Hepatocyte (in vitro differentiated cells): ENCODE results near the gene PCDHB13. TPM values are rescaled to one million over a fixed set of nuclear protein-coding genes. Genes with fewer than 3 reads are reported as not detected.
A peak's percentile ranks its signal among the peaks of the same experiment; 100 is the strongest.
"Not testable (repeated sequence)": the region's sequence is repeated elsewhere in the genome, so short reads cannot be mapped to it uniquely, and the experiment has no call there.

ENCODE experiments used
- DNase-seq: peaks from one replicate; pipeline ENCODE4 v3.0.0-alpha.2; 2016; ENCODE audit warnings: low spot score
- H2AFZ ChIP-seq: fragments of 200-600 bp; sonication (generic); 2 replicates; pipeline ENCODE4 v1.6.0; 2016; ENCODE audit warnings: antibody characterized with exemption, mild to moderate bottlenecking
- H3K27ac ChIP-seq: fragments of 200-600 bp; sonication (generic); 2 replicates; pipeline ENCODE4 v1.5.1; 2016; ENCODE audit warnings: mild to moderate bottlenecking
- H3K27me3 ChIP-seq: fragments of 200-600 bp; sonication (generic); 2 replicates; pipeline ENCODE4 v1.6.1; 2016
- H3K36me3 ChIP-seq: fragments of 200-600 bp; sonication (generic); replicated peaks from 2 replicates; pipeline ENCODE4 v1.5.1; 2016; ENCODE audit warnings: low read depth; ENCODE audit not compliant: insufficient read depth
- H3K4me1 ChIP-seq: fragments of 200-600 bp; sonication (generic); 2 replicates; pipeline ENCODE4 v1.5.1; 2016; ENCODE audit warnings: mild to moderate bottlenecking, moderate library complexity; ENCODE audit not compliant: insufficient read depth
- H3K4me2 ChIP-seq: fragments of 200-600 bp; sonication (generic); 2 replicates; pipeline ENCODE4 v1.6.0; 2016
- H3K4me3 ChIP-seq: fragments of 200-600 bp; sonication (generic); 2 replicates; pipeline ENCODE4 v1.5.1; 2016; ENCODE audit warnings: mild to moderate bottlenecking
- H3K79me2 ChIP-seq: fragments of 200-600 bp; sonication (generic); 2 replicates; pipeline ENCODE4 v1.6.0; 2017; ENCODE audit warnings: mild to moderate bottlenecking
- H3K9me2 ChIP-seq: fragments of 200-600 bp; sonication (generic); replicated peaks from 2 replicates; pipeline ENCODE4 v1.6.0; 2017; ENCODE audit warnings: mild to moderate bottlenecking; ENCODE audit not compliant: insufficient read depth
- H3K9me3 ChIP-seq: fragments of 200-600 bp; sonication (generic); 2 replicates; pipeline ENCODE4 v1.5.1; 2016; ENCODE audit warnings: low read depth, mild to moderate bottlenecking
- H4K20me1 ChIP-seq: fragments of 200-600 bp; sonication (generic); 2 replicates; pipeline ENCODE4 v1.6.0; 2016; ENCODE audit warnings: mild to moderate bottlenecking; ENCODE audit not compliant: insufficient read depth, poor library complexity, severe bottlenecking
- CTCF ChIP-seq: fragments of 200-600 bp; sonication (generic); IDR thresholded peaks from 2 replicates; pipeline ENCODE4 v1.5.1; 2016; ENCODE audit warnings: antibody characterized with exemption, mild to moderate bottlenecking; ENCODE audit not compliant: poor library complexity
- EZH2 ChIP-seq: fragments of 200-600 bp; sonication (generic); IDR thresholded peaks from 2 replicates; pipeline ENCODE4 v1.6.1; 2016; ENCODE audit warnings: antibody characterized with exemption, mild to moderate bottlenecking, borderline replicate concordance
- EZH2phosphoT487 ChIP-seq: fragments of 200-600 bp; sonication (generic); IDR thresholded peaks from one replicate; pipeline ENCODE4 v1.6.1; 2018; ENCODE audit warnings: antibody characterized with exemption, mild to moderate bottlenecking, low read depth, moderate library complexity; ENCODE audit not compliant: unreplicated experiment, severe bottlenecking
- WGBS: methylation state at CpG from one replicate; pipeline ENCODE4 v1.1.6; 2016; ENCODE audit warnings: low lambda C conversion rate; ENCODE audit errors: missing lambda C conversion rate; 5-methylcytosine and 5-hydroxymethylcytosine counted together
- polyA plus RNA-seq: library from polyadenylated mRNA; unstranded; fragments of >200 nt; fragmentation: Nextera tagmentation; extraction: Ambion mirVana; gene quantifications from 2 replicates; pipeline ENCODE4 v1.2.1, GENCODE V29; 2016
- total RNA-seq: library from RNA; depleted of rRNA; stranded (reverse); fragments of >200 nt; gene quantifications from 2 replicates; pipeline ENCODE4 v1.2.3, GENCODE V29; 2014

PCDHB13 gene
- total and polyA plus RNA-seq, 2 experiments from 2014 or later = 1.1 to 1.9 TPM

DNA sequence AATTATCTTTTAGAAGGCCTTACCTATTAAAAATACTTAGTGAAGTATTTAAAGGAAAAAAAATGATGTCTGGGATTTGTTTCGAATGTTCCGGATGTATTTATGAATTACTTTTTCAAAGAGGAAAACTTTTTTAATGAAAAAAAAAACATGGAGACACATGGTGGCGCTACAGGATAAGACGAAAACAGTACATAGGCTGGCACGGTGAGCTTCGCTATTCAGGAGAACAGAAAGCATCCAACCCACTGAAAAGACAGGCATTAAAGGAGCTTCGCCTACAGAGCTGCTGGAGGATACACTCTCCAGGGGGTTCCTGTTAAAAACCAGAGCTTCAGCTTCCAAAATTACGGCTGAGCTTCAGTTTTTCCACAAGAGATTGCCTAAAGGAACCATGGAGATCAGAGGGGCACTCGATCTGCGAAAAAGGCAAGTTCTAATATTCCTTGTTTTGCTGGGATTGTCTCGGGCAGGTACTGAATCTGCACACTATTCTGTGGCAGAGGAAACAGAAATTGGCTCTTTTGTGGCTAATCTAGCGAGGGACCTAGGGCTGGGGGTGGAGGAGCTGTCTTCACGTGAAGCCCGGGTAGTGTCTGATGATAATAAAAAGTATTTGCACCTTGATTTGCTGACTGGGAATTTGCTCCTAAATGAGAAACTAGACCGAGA is 9.5 kb downstream of the PCDHB13 start, which contains the start of gene PCDHB14:
Gene PCDHB14 (plus strand): TSS at position 232 of the 672 bp plus-strand sequence. CDS start 163 bp downstream, at position 395.
- Histone ChIP-seq H3K4me3 (no peak within 1 kb of the TSS), H3K9me2 (no peaks in the 10 kb centered on the region), H3K4me1 (no peaks in the 10 kb centered on the region), H3K36me3 (no peaks in the 10 kb centered on the region), H4K20me1 (no peaks in the 10 kb centered on the region), H3K4me2 (peak within 1 kb of the TSS; percentile 62), H3K27ac (no peak within 1 kb of the TSS), H2AFZ (no peak within 1 kb of the TSS), H3K79me2 (no peaks in the 10 kb centered on the region), H3K9me3 (peaks cover 27% of the 10 kb centered on the region), H3K27me3 (no peaks in the 10 kb centered on the region)
- peak; percentile 21 for DNase-seq
- TF ChIP-seq EZH2 (no peak), EZH2phosphoT487 (no peak), CTCF (no peak)
- 51% methylated on average over 15 of the region's 15 CpGs for WGBS

DNA sequence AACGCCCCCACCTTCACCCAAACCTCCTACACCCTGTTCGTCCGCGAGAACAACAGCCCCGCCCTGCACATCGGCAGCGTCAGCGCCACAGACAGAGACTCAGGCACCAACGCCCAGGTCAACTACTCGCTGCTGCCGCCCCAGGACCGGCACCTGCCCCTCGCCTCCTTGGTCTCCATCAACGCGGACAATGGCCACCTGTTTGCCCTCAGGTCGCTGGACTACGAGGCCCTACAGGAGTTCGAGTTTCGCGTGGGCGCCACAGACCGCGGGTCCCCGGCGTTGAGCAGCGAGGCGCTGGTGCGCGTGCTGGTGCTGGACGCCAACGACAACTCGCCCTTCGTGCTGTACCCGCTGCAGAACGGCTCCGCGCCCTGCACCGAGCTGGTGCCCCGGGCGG is 11.1 kb downstream of the PCDHB13 start:
- H3K9me2 ChIP-seq, H4K20me1 ChIP-seq, H3K27ac ChIP-seq, H3K36me3 ChIP-seq, H2AFZ ChIP-seq, H3K4me3 ChIP-seq, H3K4me1 ChIP-seq, H3K27me3 ChIP-seq, DNase-seq, H3K79me2 ChIP-seq, H3K4me2 ChIP-seq: not testable (repeated sequence)
- 95% methylated on average over 19 of the region's 40 CpGs for WGBS
- H3K9me3 ChIP-seq = peaks cover 33% of the 10 kb centered on the region

GRCh38 chr5:141225421-141225820 is 11.7 kb downstream of the PCDHB13 start:
- H3K9me2 ChIP-seq, H2AFZ ChIP-seq, H3K36me3 ChIP-seq, H3K4me1 ChIP-seq, H3K4me3 ChIP-seq, H3K27me3 ChIP-seq, H3K27ac ChIP-seq, H4K20me1 ChIP-seq, H3K79me2 ChIP-seq, H3K4me2 ChIP-seq, DNase-seq: not testable (repeated sequence)
- H3K9me3 ChIP-seq = peaks cover 28% of the 10 kb centered on the region
- 99% methylated on average over 23 of the region's 30 CpGs for WGBS

GRCh38 chr5:141234109-141234667 is 20.5 kb downstream of the PCDHB13 start:
- Histone ChIP-seq H3K4me3 (no peak overlapping the region), H3K79me2 (no peaks in the 10 kb centered on the region), H3K9me3 (peaks cover 26% of the 10 kb centered on the region), H3K4me1 (no peaks in the 10 kb centered on the region), H4K20me1 (no peaks in the 10 kb centered on the region), H3K9me2 (no peaks in the 10 kb centered on the region), H3K27me3 (no peaks in the 10 kb centered on the region), H3K4me2 (no peak overlapping the region), H2AFZ (no peak overlapping the region), H3K36me3 (no peaks in the 10 kb centered on the region), H3K27ac (no peak overlapping the region)
- no peak for DNase-seq
- 78% methylated on average over 15 of the region's 15 CpGs for WGBS
- no peak for TF ChIP-seq EZH2
- TF ChIP-seq CTCF = no peak
- TF ChIP-seq EZH2phosphoT487 = no peak

DNA sequence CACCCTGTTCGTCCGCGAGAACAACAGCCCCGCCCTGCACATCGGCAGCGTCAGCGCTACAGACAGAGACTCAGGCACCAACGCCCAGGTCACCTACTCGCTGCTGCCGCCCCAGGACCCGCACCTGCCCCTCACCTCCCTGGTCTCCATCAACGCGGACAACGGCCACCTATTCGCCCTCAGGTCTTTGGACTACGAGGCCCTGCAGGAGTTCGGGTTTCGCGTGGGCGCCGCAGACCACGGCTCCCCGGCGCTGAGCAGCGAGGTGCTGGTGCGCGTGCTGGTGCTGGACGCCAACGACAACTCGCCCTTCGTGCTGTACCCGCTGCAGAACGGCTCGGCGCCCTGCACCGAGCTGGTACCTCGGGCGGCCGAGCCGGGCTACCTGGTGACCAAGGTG is 22.2 kb downstream of the PCDHB13 start:
- not testable (repeated sequence) for H3K4me1 ChIP-seq, H3K9me2 ChIP-seq, H3K4me2 ChIP-seq, DNase-seq, H3K4me3 ChIP-seq, H3K27me3 ChIP-seq, H2AFZ ChIP-seq, H4K20me1 ChIP-seq, H3K79me2 ChIP-seq, H3K36me3 ChIP-seq, H3K27ac ChIP-seq
- H3K9me3 ChIP-seq = peaks cover 36% of the 10 kb centered on the region
- WGBS = 98% methylated on average over 31 of the region's 40 CpGs
